A172 (cell line): Measurements from ENCODE around the gene ANXA3. TPM values are rescaled to one million over a fixed set of nuclear protein-coding genes. Genes with fewer than 3 reads are reported as not detected.
A peak's percentile ranks its signal among the peaks of the same experiment; 100 is the strongest.
"Not testable (repeated sequence)": the region's sequence is repeated elsewhere in the genome, so short reads cannot be mapped to it uniquely, and the experiment has no call there.

ENCODE experiments used
- DNase-seq: peaks from one replicate; pipeline ENCODE4 v3.0.0-alpha.2; 2015; ENCODE audit warnings: low spot score
- total RNA-seq: library from RNA; depleted of rRNA; stranded (reverse); fragments of >200 nt; shearing (Covaris generic); gene quantifications from 2 replicates; pipeline ENCODE4 v1.2.3, GENCODE V29; 2014; rRNA removed

ANXA3 gene
- total RNA-seq: 135 and 189 TPM in 2 replicates

DNA sequence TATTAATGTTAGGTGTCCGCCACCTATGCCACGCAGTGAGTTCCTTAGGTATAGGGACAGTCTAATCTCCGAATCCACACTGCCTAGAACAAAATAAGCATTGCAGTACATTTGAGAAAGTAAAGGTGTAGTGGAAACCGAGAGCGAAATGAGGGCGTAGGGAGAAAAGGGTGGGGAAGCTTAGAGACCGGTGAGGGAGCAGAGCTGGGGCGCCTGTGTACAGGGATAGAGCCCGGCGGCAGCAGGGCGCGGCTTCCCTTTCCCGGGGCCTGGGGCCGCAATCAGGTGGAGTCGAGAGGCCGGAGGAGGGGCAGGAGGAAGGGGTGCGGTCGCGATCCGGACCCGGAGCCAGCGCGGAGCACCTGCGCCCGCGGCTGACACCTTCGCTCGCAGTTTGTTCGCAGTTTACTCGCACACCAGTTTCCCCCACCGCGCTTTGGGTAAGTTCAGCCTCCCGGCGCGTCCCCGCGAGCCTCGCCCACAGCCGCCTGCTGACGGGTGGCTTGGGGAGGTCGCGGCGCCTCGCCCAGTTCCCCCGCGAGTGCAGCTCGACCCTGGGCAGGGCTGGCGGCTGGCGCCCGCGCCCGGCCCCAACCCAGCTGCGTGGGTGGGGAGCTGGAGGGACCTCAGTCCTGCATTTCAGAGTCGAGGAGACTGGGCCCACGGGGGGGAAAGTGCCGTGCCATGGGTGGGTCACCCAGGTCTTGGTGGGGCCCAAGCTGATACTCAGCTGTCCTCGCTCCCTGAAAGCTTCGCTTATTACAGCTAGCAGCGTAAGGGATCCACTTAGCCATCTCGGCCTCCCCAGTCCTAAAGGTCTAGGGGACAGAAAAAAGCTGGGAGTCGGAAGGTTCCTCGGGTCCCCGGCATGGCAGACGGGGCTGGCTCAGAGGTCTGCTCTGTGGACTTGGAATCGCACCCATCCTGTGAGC lies at the start of gene ANXA3:
TSS of gene ANXA3 (plus strand) at position 351 of the 932 bp plus-strand sequence. CDS start 2,704 bp downstream, outside the sequence.
- DNase-seq: no peak

DNA sequence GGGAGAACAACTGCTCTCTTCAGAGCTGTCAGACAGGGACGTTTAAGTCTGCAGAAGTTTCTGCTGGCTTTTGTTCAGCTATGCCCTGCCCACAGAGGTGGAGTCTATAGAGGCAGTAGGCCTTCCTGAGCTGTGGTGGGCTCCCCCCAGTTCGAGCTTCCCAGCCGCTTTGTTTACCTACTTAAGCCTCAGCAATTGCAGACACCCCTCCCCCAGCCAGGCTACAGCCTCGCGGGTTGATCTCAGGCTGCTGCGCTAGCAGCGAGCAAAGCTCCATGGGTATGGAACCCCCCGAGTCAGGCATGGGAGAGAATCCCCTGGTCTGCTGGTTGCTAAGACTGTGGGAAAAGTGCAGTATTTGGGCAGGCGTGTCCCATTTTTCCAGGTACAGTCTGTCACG lies 45.3 kb upstream of the ANXA3 start:
- DNase-seq: not testable (repeated sequence)

- DNase-seq: no peak
Measured at GRCh38 chr4:78509043-78509442, 42.5 kb upstream of the ANXA3 start.

DNA sequence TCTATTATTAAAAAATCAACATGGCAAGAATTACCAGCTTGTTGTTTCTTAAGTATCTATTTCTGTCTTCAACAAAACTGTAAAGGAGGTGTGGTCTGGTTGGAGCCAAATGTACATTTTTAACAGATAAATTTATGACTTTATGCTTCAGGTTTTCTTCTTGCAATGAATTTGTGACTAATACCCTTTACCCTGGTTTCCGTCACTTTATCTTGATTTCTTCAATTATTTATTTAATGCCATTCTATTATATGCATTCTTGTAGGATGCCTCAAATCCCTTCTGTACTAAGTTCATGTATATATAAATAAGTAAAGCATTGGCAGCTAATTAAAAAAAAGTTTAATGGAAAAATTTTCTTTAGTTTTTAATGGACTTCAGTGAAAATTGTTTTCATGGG lies 41.5 kb upstream of the ANXA3 start:
- no peak for DNase-seq

DNA sequence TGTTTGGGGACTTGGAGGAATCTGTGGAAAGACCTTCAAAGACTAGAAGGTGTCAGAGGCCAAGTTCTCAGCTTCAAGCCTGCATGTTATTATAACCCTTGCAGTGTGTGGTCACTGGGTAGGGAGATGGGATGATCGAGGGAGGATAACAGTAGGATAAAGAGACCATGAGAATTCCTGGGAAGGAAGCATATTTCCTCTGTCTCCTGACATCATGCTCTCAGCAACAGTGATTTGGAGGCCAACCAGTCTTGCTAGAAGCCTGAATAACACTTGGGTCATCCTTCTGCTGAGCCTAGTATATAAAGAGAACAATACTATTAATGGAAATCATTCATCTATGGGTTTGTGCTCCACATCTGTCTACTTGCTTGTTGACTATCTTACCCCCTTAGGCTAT lies 40.9 kb upstream of the ANXA3 start:
- DNase-seq: no peak

DNA sequence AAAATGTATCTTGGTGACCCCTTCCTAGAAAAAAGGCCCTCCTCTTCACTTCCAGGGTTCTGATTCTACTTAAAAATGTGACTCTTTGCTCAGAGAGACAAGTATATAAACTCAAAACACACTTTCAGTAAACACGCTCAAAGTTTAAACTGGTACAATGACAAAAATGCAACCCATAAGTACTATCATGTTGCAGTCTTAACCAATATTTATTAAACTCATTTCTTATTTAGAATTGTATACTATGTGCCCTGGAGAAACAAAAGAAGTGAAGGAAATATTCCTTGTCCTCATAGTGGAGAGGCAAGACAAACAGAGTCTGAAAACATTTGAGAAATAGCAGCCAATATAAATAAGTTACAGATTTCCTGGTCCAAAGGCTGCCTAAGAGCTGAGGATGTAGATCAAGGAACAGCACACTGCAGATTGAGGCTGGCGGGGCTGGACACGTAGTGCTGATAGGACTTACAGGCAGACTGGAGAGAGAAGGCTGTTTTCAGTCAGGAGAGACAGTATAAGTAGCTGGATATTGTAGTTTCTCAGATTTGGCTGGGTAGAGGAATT lies 39.1 kb upstream of the ANXA3 start:
- DNase-seq: no peak

- DNase-seq: no peak
Measured at GRCh38 chr4:78513411-78513975, 38.1 kb upstream of the ANXA3 start.

GRCh38 chr4:78517050-78517652 lies 34.4 kb upstream of the ANXA3 start:
- peak; percentile 9 for DNase-seq

DNA sequence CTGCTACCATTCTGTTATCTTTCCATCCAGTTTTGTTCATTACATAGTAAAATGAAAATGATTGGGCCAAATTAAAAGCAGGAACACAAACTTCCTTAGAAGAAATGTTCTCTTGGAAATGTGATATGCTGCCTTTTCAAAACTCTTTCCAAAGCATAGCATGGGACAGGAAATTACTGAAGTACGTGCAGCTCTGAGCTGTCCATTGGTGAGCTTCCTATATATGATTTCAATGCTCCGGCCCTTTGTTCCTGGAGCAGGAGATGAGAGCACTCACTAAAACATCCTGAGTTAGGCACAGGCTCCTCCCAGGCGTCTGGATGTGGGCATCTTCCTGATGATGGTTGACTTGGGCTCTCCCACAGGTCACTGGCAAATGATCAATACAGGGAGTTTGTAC lies 33.0 kb upstream of the ANXA3 start:
- no peak for DNase-seq

- no peak for DNase-seq
Measured at GRCh38 chr4:78519962-78520361, 31.6 kb upstream of the ANXA3 start.

DNA sequence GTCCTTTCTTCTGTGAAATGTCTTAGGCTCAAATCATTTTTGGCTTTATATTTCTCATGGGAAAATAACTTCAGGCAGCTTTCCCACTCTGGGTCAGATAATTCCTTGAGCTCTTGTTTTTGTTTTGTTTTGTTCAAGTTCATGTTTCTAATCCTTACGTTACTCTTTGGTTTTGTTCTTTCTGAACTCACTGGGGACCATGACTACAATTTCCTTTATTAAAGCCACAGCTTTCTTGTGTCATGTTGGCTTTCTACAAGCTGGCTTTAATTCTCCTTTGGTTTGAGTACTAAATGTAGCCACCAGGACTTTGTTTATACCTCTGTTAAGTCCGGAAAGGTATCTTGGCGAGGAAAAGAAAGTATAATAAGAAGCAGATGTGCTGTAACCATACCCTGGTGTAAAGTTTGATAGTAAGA lies 30.8 kb upstream of the ANXA3 start:
- DNase-seq: no peak

DNA sequence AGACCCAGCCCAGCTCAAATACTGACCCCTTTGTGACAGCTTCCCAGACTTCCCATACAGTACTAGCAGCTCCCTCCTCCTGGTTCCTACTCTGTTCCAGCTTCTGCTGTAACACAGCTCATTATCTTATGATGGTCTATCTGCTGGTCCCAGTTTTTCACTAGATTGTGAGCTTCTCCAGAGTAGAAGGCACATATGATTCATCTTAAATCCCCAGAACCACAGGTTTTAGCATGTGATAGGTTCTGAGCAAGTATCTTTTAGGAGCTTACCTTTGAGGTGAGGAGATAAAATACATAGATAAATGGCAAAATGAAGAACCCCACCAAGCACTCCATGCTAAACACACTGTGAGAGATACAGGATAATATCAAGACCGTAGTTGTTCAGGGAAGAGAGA lies 27.6 kb upstream of the ANXA3 start:
- DNase-seq: no peak

DNA sequence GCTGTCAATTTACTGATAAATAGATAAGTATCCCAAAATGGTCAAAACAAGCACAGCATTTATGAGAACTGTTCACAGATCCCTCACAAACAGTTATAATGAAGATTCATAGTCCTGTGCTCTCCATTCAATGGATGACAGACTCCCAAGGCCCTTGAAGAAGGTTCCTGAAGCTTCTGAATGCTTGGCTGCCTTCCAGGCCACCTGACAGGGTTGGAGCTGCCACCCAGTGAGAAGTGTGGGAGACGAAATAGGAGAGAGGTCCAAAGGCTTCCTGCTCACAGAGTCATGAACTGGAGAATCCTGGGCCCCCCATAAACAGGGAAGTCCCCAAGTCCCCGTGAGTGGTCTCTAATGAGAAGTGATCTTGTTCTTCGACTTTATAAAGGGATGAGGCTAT lies 26.0 kb upstream of the ANXA3 start:
- no peak for DNase-seq

- no peak for DNase-seq
Measured at GRCh38 chr4:78527103-78527502, 24.5 kb upstream of the ANXA3 start.

DNA sequence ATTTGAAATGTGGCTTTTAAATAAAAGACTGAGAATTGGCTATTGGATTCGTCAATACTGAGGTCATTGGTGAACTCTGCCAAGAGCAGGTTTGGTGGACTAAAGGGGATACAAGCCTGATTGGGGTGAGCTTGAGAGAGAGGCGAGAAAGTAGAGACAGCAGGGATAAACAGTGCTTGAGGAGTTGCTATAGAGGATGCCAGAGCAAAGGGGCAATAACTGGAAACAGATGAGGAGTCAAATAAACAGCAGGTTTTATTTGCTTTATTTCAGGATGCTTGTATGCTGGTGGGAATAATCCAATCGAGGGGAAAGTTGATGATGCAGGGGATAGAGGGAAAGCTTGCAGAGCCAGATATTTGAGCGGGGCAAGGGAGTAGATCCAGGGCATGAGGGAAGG lies 24.0 kb upstream of the ANXA3 start:
- no peak for DNase-seq

GRCh38 chr4:78528327-78528726 lies 23.2 kb upstream of the ANXA3 start:
- DNase-seq: peak; percentile 11

- peak; percentile 31 for DNase-seq
Measured at GRCh38 chr4:78529569-78530209, 21.9 kb upstream of the ANXA3 start.

- DNase-seq: no peak
Measured at GRCh38 chr4:78532046-78532445, 19.5 kb upstream of the ANXA3 start.

DNA sequence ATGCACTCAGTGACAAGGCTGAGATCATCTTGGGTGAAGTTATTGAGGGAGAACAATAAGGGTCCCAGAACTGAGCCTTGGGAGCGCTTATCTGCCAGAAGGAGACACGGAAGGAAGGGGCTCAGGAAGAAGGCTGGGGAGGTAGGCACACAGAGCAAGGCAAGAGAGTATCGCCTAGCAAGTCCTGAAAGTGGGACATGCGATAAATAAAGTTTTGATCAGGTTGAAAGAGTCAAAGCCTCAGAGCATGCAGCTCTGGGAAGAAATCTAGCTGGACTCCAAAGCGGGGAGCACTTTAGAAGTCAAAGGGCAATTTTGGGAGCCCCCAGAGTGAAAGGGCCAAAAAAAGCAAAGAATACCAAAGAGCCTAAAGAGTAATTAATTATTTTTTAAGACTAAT lies 17.7 kb upstream of the ANXA3 start:
- DNase-seq: no peak

DNA sequence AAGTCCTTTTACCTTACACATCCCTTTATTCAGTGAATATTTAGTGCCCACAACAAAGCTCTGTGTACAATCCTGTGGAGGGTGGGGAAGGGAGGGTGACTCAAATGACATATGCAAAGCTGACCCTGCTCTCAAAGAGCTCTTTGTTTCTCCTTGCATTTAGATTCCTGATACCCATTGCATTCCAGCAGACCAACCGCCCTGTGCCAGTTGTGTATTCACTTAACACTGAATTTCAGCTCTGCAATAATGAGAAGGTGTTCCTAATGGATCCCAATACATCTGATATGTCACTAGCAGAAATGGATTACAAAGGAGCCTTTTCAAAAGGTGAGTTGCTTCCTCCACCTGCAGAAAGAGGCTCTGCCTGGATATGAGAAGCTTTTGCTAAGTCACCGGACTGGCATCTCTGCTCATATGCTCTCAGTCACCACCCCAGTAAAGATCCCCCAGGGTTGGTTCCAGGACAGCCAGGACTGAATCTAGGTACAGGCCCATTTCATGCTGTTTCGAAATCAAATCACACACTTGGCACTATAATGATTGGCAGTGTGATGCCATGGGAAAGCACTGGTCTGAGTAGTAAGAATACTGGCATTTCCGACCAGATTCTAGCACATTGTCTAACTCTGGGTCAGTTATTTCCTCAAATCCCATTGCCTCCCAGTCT lies 17.1 kb upstream of the ANXA3 start:
- peak; percentile 35 for DNase-seq

DNA sequence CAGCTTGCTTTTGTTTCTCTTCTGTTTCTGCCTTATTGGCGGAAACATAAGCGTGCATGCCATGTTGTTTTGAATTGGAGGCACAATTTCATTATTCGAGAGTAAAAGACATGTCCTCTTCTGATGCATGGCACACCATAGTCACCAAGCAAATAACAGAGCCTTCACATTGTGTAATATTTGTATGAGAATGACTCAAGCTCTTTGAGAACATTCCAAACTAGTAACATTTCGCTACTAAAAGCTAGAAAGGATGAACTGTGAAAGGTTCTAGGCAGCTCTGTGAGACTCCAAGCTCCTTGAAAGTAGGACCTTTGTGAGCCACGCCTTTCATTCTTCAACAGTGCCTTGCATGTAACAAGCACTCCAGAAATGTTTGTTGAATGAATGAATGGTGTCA lies 9.2 kb upstream of the ANXA3 start:
- DNase-seq: no peak
